ENCODE data around the gene MAB21L3.

Gene MAB21L3

DNA sequence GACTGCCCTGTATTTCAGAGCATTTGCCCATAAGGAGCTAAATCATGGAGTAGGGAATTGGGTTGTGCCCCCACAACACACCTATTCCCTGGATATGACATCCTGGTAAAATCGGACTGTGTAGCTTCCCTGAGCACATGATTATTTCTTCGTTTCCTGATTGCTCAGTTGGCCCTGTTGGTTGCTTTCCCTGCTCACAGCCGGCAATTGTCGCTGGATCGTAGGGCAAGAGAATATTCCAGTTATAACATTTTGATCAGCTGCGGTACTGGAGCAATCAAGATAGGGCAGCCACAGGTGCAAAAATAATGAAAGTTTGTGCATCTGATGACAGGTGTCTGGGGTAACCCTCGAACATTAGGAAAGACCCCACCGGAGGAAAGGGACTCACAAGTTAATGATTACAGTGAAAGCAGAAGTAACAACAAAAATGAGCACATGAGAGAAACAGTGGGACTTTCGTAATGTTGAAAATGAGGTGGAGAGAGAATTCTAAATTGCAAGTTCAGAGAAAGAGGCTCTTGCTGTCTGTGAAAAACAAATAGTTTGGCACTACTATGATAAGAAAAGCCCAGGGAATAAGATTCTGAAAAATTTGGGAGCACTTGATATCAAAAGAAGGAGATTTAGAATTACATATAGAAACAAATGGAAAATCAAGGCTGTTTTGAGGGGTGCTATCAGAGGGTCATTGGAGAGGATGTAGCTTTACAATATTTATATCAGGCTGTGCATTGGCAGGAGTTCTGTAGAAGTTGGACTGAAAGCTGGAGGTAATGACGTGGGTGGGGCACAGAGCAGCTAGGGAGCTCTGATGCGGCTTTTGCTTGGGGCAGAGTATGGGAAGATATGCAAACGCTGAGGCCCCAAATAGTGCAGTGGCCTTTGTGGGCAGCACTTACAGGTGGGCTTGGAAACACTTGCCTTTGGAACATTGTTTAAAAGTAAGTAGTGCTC, at the start of gene MAB21L3:
Gene MAB21L3, plus strand, starts transcription at position 833 of the 957 bp plus-strand sequence. CDS start 1,217 bp downstream, outside the sequence.
- no peak for DNase-seq

GRCh38 chr1:116062201-116062600, 49.0 kb upstream of the MAB21L3 start:
- DNase-seq = no peak

DNA sequence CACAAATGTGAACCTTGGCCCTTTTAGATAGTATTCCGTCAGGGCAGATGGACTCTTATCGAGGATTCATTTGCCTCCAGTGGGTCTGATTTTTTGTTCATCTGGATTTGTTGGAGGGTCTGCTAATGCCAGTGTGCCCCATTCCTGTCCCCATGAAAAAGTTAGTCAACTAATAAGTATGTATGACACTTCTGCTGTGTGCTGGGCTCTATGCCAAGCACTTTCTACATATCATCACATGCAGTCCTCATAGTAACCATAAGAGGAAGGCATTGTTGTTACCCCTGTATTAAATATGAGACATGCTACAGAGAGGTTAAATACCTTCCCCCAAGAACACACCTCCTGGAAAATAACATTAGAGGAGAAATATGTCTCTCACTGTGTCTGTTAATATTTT, 46.6 kb upstream of the MAB21L3 start:
- no peak for DNase-seq

- no peak for DNase-seq
Observed at GRCh38 chr1:116066868-116067565, 44.2 kb upstream of the MAB21L3 start.

DNA sequence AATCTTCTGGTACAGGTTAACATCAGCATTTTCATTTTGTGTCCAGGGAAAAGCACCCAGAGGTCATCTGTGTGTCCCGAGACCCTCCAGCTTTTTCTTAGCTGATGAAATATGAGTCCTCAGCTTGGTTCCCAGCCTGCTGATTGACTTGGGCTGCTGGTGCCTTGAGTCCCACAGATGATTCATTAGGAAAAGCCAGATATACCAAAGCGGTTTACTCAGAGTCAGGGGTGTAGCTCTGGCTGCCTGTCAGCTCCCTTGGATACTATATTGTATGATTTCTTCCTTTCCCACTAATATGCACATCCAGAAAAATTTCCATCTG, 43.7 kb upstream of the MAB21L3 start:
- no peak for DNase-seq

GRCh38 chr1:116075575-116075974, 35.6 kb upstream of the MAB21L3 start:
- no peak for DNase-seq

- DNase-seq = no peak
Observed at GRCh38 chr1:116075990-116076389, 35.2 kb upstream of the MAB21L3 start.

- no peak for DNase-seq
Observed at GRCh38 chr1:116076831-116077230, 34.4 kb upstream of the MAB21L3 start.

GRCh38 chr1:116078699-116079223, 32.4 kb upstream of the MAB21L3 start:
- DNase-seq = no peak

DNA sequence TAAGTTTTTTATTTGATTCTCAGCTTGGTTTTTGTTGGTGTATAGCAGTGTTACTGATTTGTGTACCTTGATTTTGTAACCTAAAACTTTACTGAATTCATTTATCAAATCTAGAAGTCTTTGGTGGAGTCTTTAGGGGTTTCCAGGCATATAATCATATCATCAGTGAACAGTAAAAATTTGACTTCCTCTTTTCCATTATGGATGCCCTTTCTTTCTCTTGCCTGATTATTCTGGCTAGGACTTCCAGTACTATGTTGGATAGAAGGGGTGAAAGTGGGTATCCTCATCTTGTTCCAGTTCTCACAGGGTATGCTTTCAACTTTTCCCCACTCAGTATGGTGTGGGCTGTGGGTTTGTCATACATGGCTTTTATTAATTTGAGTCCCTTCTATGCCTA, 23.6 kb upstream of the MAB21L3 start:
- DNase-seq = no peak

- no peak for DNase-seq
Observed at GRCh38 chr1:116089870-116090269, 21.3 kb upstream of the MAB21L3 start.

DNA sequence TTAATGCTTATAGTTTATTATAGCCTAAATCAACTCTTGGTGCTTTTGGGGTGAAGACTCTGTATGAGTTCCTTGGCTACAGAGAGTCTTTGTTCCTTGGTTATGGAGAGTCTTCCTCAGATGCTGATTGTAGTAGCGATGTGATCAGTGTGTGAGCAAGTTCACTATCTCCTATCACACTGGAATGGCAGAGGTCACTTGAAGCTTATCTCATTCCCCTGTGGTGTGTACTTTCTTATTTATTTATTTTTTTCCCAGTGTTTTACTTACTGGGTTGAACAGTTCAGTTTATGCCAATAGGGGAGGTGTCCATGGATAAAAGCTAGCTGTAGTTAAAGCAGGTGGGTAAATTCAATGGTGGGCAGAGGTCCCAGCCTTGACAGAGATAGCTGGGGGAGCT, 20.1 kb upstream of the MAB21L3 start:
- DNase-seq = no peak

- no peak for DNase-seq
Observed at GRCh38 chr1:116092752-116093489, 18.3 kb upstream of the MAB21L3 start.

DNA sequence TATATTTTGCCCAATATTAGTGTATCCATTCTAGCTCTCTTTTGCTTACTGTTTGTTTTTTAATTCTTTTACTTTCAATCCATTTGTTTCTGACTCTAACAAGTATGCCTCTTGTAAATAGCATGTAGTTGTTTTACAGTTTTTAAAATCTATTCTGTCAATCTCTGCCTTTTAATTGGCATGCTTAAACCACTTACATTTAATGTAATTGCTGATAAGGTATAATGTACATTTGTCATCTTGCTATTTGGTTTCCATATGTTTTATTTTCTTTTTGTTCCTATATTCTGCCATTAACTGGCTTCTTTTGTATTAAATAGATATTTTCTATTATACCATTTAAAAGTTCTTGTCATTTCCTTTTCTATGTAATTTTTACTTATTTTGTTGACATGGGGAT, 16.2 kb upstream of the MAB21L3 start:
- DNase-seq = no peak

DNA sequence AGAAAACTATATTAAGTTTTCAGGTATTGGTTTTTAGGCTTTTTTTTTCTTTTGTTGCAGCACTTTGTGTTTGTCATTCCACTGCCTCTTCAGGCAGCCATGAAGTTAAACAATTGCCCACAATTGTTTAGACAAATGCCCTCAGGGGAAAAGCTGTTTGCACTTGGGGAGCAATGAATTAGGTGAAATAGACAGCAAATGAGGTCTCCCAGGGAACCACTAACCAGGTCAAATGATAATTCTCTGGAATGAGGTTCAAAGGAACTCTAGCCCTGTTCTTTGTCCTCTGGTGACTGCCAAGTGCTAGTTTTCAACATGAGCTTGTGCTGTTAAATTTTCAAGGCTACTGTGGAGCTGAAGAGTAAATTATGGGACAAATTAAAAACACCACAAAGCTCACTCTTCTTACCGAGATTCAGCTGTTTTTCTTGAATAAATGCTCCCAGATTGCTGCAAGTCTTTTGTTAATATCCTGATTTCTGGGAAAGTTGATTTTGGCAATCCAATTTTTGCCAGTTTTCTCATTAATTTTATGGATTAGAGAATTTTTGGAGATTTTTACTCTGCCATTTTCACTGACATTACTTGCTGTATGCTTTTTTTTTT, 15.1 kb upstream of the MAB21L3 start:
- no peak for DNase-seq

- DNase-seq = no peak
Observed at GRCh38 chr1:116097626-116098025, 13.6 kb upstream of the MAB21L3 start.

DNA sequence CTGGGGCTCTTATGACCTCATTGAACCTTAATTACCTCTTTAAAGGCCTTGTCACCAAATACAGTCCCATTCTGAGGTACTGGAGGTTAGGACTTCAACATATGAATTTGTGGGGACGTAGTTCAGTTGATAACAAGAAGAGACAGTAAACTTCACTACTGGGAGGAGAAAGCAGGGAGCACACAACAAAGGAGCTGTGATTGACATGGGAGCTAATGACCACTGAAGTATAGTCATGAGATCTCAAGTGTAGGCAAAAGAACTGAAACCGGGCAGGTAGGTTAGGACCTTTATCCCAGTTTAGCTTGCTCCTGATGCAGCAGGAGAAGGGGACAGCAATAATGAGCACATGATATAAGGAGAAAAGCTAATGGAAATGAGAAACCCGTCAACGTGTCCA, 11.8 kb upstream of the MAB21L3 start:
- DNase-seq = no peak

GRCh38 chr1:116099919-116100318, 11.3 kb upstream of the MAB21L3 start:
- no peak for DNase-seq

GRCh38 chr1:116104667-116105066, 6.5 kb upstream of the MAB21L3 start:
- DNase-seq = no peak

- no peak for DNase-seq
Observed at GRCh38 chr1:116105996-116106395, 5.2 kb upstream of the MAB21L3 start.

GRCh38 chr1:116106646-116107045, 4.6 kb upstream of the MAB21L3 start:
- no peak for DNase-seq

- no peak for DNase-seq
Observed at GRCh38 chr1:116107371-116107770, 3.8 kb upstream of the MAB21L3 start.

GRCh38 chr1:116111524-116112021, 374 bp downstream of the MAB21L3 start:
- DNase-seq = no peak
